NCI-H524 treated with DMSO at 0.1 percent for 48 hours (cell line): ENCODE measurements around the gene TAF11L2.
"Not testable (repeated sequence)": the region's sequence is repeated elsewhere in the genome, so short reads cannot be mapped to it uniquely, and the experiment has no call there.

Experiments
- DNase-seq: peaks from one replicate; lab custom pipeline; 2025; lab: John Stamatoyannopoulos, UW

Gene TAF11L2

DNA sequence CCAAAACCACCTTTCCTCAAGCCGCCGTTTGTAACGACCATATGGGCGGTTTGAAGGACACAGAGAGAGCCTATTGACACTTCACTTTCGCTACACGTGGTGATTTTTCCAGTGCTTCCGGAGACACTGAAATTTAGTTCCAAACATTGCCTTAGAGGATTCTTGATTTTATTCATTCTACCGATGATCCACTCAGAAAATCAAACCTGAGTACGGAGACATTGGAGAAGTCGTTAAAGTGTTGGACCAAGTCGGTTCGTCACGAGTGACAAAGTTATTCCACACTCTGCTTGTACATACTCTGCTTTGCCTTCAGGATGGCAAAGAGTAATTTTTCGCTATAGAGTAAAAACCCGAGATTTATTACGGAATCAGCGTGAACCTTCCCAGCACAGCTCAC lies 28.5 kb downstream of the TAF11L2 start:
- not testable (repeated sequence) for DNase-seq

DNA sequence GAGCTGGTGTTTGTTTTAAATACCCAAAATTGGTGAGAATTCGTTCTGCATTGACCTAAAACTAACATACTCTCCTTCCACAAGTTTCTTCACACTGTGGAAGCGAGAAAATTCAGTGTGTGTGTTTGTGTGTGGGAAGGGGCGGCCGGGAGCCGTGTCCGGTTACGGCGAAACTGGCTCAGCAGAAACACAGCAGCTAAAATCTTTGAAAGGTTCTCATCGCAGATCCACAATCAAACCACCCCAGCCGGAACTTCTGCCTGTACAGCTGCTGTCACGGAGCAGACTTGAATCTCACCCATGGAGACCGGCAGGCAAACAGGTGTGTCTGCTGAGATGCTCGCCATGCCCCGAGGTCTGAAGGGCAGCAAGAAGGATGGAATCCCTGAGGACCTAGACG lies 30.3 kb downstream of the TAF11L2 start, which contains the start of gene TAF11L6:
Gene TAF11L6, plus strand, starts transcription at position 301 of the 400 bp plus-strand sequence.
- DNase-seq, result not testable (repeated sequence)
